SHP77 (cell line): ENCODE measurements around the gene UPB1.

Experiments
- DNase-seq, 2 experiments: peaks; one replicate each; lab custom pipeline; 2025; lab: John Stamatoyannopoulos, UW

UPB1 gene

GRCh38 chr22:24565077-24565476 lies 69.9 kb downstream of the UPB1 start:
- DNase-seq = no peak

GRCh38 chr22:24566899-24567511 lies 71.9 kb downstream of the UPB1 start:
- DNase-seq = no peak

- no peak for DNase-seq
These were observed 72.5 kb downstream of the UPB1 start for GRCh38 chr22:24567668-24568067.

GRCh38 chr22:24571266-24571665 lies 76.1 kb downstream of the UPB1 start:
- no peak for DNase-seq

GRCh38 chr22:24576778-24577177 lies 81.6 kb downstream of the UPB1 start:
- no peak for DNase-seq
